ENCODE results near the gene GRHL3.

The GRHL3 gene

DNA sequence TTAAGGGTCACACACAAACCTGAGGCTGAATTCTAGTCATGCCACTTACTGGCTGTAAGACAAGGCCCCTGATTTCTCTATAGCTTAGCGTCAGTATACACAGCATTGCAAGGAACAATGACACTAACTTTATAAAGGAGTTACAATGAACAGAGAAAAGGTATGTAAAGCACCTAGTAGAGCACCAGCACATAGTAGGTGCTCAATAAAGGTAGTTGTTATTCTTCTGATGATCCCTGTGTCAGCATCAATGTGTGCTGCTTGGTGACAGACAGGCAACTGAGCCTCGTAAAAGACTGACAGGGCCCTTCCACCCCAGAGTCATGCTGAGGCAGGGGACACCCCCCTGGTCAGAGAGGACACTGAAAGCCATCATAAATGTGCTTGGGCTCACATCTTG, 43.2 kb downstream of the GRHL3 start:
- DNase-seq (ENCODE audit: insufficient read length, low spot score) (no peak), FAIRE-seq (no peak)
- TF ChIP-seq POLR2AphosphoS5 (IDR thresholded peaks at IDR 0.05; ENCODE audit: low read depth, low read length) (no peak), POLR2A (IDR thresholded peaks at IDR 0.05; ENCODE audit: low read depth, low read length) (no peak)

DNA sequence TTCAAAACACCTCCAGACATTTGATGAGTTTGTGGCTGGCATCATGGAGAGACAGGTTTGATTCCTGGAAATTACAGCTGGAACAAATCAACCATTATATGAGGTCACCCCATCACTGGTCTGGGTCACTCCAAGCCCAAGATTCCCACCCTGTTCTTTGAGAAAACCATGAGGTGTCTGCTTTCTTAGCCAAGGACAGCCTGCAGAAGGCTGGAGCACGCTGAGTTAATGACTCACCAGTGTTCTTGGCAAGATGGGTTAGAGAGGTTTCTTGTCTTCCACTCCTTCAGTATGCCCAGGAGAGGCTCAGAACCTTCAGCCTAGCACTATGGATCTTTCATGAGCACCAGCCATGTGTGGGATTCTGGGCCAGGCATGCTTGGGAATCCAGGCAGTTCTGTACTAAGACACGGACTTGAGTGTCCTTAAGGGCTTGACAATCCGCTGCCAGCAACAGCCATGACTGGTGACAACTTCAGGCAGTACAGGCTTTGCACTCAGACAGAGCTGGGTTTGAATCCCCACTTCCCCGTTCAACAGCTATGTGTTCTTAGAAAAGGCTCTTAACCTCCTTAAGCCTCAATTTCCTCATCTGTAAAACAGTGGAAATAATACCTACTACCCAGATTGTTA, 43.9 kb downstream of the GRHL3 start:
- no peak for TF ChIP-seq POLR2AphosphoS5 (IDR thresholded peaks at IDR 0.05; ENCODE audit: low read depth, low read length)
- TF ChIP-seq POU2F2 (IDR thresholded peaks at IDR 0.05; ENCODE audit: low read depth, low read length) = no peak
- no peak for TF ChIP-seq POLR2A (IDR thresholded peaks at IDR 0.05; ENCODE audit: low read depth, low read length)
- TF ChIP-seq PAX5 (IDR thresholded peaks at IDR 0.05; ENCODE audit: insufficient read depth, low read length, severe bottlenecking) = no peak
- TF ChIP-seq SPI1 (IDR thresholded peaks at IDR 0.05; ENCODE audit: low read depth, low read length) = no peak
- no peak for TF ChIP-seq TAF1 (IDR thresholded peaks at IDR 0.05; ENCODE audit: low read depth, low read length)
- no peak for FAIRE-seq
- DNase-seq (ENCODE audit: insufficient read length, low spot score) = no peak

DNA sequence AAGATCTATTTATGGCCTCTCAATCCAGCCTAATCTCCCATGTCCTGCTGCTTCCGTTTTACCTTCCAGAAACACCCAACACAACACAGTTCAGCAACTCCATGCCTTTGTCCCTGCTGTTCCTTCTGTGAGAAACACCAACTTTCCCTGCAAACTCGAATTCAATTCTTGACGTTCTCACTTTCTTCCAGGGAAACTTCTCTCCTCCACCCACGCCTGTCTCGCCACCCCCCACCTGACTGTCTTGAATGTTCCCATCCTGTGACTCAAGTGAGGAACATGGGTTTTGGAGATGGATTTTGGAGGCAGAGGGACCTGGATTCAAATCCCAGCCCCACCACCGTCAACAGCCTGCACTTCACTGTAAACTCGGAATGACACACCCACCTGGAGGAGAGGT, 44.8 kb downstream of the GRHL3 start:
- peak; percentile 5 for FAIRE-seq
- TF ChIP-seq POU2F2 (IDR thresholded peaks at IDR 0.05; ENCODE audit: low read depth, low read length) = no peak
- no peak for TF ChIP-seq POLR2A (IDR thresholded peaks at IDR 0.05; ENCODE audit: low read depth, low read length)
- TF ChIP-seq SPI1 (IDR thresholded peaks at IDR 0.05; ENCODE audit: low read depth, low read length) = no peak
- no peak for TF ChIP-seq POLR2AphosphoS5 (IDR thresholded peaks at IDR 0.05; ENCODE audit: low read depth, low read length)
- no peak for TF ChIP-seq PAX5 (IDR thresholded peaks at IDR 0.05; ENCODE audit: insufficient read depth, low read length, severe bottlenecking)
- no peak for TF ChIP-seq TAF1 (IDR thresholded peaks at IDR 0.05; ENCODE audit: low read depth, low read length)

DNA sequence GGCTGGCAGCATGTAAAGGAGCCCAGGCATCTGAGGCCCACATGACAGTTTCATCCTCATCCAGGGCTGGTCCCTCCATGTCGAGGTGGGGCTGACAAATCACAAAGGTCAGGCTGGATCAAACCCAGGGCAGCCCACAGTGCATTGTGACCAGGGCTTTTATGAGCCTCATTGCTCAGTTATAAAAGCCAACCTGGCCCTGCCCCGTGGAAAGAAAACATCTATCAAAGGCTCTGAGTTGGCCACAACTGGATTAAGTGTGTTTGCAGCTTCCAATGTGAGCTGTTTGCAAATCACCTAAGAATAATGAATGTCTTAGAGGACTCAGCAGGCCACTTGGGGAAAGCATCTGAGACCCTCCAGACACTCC, 45.4 kb downstream of the GRHL3 start:
- DNase-seq (ENCODE audit: insufficient read length, low spot score) = no peak
- TF ChIP-seq PAX5 (IDR thresholded peaks at IDR 0.05; ENCODE audit: insufficient read depth, low read length, severe bottlenecking) (no peak), POU2F2 (IDR thresholded peaks at IDR 0.05; ENCODE audit: low read depth, low read length) (no peak), TAF1 (IDR thresholded peaks at IDR 0.05; ENCODE audit: low read depth, low read length) (no peak), POLR2AphosphoS5 (IDR thresholded peaks at IDR 0.05; ENCODE audit: low read depth, low read length) (no peak), SPI1 (IDR thresholded peaks at IDR 0.05; ENCODE audit: low read depth, low read length) (no peak), POLR2A (IDR thresholded peaks at IDR 0.05; ENCODE audit: low read depth, low read length) (no peak)
- FAIRE-seq = no peak

More for the DNA sequence above, 44.8 kb downstream of the GRHL3 start:
- no peak for DNase-seq (ENCODE audit: insufficient read length, low spot score)

DNA sequence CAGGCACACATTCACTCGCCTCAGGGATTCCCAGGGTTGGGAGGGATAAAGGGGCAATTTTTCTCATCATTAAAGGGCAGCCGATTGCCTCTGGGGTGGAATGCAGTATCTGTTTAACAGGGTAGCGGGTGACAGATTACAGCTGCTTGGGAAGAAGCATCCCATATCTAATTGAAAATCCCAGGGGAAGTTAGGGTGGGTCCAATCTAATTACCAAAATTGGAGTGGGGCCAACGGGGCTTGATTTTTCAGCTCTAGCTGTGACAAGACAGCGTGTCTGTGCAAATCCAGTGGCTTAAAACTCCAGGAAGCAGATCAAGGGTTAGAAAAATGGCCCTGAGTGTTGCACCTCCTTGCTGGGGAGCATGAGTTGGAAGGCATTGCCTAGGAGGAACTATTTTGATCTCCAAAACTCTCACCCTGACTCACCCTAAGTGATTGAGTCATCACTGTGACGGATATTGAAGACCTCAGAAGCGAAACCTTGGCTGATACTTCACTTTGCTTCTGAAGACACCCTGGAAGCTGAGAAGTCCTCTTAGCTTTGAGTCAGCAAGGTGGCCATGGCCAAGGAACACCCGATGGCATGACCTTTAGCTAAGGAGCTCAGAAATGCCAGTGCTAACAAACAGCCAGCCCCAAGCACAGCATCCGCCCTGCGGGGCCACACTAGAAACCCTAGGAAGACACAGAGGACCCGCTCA, 46.0 kb downstream of the GRHL3 start:
- peak; percentile 52 for DNase-seq (ENCODE audit: insufficient read length, low spot score)
- TF ChIP-seq POU2F2 (IDR thresholded peaks at IDR 0.05; ENCODE audit: low read depth, low read length) = 0 out of 2 replicates have a peak, but pooled peaks have one; percentile 27
- no peak for TF ChIP-seq SPI1 (IDR thresholded peaks at IDR 0.05; ENCODE audit: low read depth, low read length)
- peak; percentile 64 for TF ChIP-seq POLR2A (IDR thresholded peaks at IDR 0.05; ENCODE audit: low read depth, low read length)
- 0 out of 2 replicates have a peak, but pooled peaks have one; percentile 58 for TF ChIP-seq POLR2AphosphoS5 (IDR thresholded peaks at IDR 0.05; ENCODE audit: low read depth, low read length)
- no peak for TF ChIP-seq TAF1 (IDR thresholded peaks at IDR 0.05; ENCODE audit: low read depth, low read length)
- FAIRE-seq = peak; percentile 90

DNA sequence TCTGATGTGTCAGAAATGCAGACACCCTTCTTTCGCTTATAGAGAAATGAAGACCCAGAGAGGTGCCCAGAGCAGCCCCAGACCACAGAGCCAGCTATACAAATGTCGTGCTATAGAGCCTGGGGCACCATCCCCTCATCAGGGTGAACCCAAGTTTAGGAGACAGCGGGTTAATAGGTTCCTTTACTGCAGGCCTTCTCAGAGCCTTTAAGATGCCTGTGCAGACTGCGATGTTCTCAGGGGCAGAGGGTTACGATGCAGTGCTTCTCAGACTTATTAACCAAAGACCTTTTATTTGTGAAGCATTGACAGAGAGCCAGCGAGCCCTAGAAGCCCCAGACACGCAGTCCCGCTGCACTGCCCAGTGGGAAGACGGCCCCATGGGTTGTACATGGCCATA, 47.5 kb downstream of the GRHL3 start:
- FAIRE-seq = no peak
- TF ChIP-seq TAF1 (IDR thresholded peaks at IDR 0.05; ENCODE audit: low read depth, low read length) = no peak
- no peak for TF ChIP-seq SPI1 (IDR thresholded peaks at IDR 0.05; ENCODE audit: low read depth, low read length)
- no peak for TF ChIP-seq POU2F2 (IDR thresholded peaks at IDR 0.05; ENCODE audit: low read depth, low read length)
- no peak for TF ChIP-seq POLR2AphosphoS5 (IDR thresholded peaks at IDR 0.05; ENCODE audit: low read depth, low read length)
- no peak for TF ChIP-seq PAX5 (IDR thresholded peaks at IDR 0.05; ENCODE audit: insufficient read depth, low read length, severe bottlenecking)
- no peak for TF ChIP-seq POLR2A (IDR thresholded peaks at IDR 0.05; ENCODE audit: low read depth, low read length)
- no peak for DNase-seq (ENCODE audit: insufficient read length, low spot score)

DNA sequence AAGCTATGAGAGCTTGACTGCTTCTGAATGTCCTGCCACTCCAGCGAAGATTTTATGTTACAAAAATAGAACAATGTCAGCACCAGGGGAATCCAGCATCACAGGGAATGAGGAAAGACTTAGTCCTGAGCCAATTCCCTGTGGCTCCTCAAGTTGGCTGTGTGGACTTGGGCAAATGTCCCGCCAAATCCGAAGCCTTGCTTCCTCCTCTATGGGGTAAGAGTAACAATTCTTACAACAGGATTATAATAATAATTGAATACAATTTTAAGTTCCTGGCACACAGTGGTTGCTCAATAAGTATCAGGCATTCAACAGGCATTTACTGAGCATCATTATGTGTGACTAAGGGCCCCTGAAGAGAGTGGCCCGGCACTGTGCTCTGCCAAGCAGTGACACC, 50.0 kb downstream of the GRHL3 start:
- FAIRE-seq (no peak), DNase-seq (ENCODE audit: insufficient read length, low spot score) (no peak)
- no peak for TF ChIP-seq SPI1 (IDR thresholded peaks at IDR 0.05; ENCODE audit: low read depth, low read length)
- TF ChIP-seq PAX5 (IDR thresholded peaks at IDR 0.05; ENCODE audit: insufficient read depth, low read length, severe bottlenecking) = no peak
- no peak for TF ChIP-seq POLR2A (IDR thresholded peaks at IDR 0.05; ENCODE audit: low read depth, low read length)
- TF ChIP-seq POLR2AphosphoS5 (IDR thresholded peaks at IDR 0.05; ENCODE audit: low read depth, low read length) = no peak
- no peak for TF ChIP-seq TAF1 (IDR thresholded peaks at IDR 0.05; ENCODE audit: low read depth, low read length)
- TF ChIP-seq POU2F2 (IDR thresholded peaks at IDR 0.05; ENCODE audit: low read depth, low read length) = no peak

DNA sequence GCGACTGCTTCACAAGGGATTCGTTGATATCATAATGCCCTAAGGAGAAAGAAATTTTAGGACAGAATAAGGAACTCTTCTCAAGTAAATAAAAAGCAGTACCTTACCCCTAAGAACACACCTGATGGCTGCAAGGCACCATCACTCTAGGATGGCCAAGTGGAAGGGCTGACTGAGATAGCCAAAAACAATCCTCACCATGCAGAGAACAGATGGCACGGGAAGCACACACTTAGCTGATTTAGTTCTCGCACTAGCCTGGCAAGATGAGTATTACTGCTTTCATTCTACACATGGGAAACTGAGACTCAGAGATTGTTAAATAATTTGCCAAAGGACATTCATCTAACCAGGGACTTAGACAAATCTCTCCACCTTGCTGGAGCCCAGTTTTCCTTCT, 50.6 kb downstream of the GRHL3 start:
- DNase-seq (ENCODE audit: insufficient read length, low spot score) = no peak
- no peak for TF ChIP-seq TAF1 (IDR thresholded peaks at IDR 0.05; ENCODE audit: low read depth, low read length)
- FAIRE-seq = no peak

DNA sequence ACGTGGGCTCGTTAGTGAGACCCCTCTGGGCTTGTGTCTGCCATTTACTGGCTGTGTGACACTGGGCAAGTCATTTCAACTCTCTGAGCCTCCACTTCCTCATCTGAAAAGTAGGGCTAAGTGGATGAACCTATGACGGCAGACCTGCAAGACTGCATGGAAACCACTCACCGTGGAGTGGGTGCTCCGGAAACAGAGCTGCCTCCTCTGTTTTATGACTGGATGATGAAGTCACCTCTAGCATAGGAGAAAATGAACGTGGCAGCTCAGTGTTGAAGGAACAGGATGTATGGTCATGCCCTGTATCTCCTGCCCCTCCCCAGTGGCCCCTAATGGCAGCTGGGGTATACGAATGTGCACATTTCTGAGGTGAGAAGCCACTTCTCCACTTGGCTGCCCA, 53.9 kb downstream of the GRHL3 start:
- DNase-seq (ENCODE audit: insufficient read length, low spot score) = peak; percentile 60
- FAIRE-seq = peak; percentile 96
- TF ChIP-seq TAF1 (IDR thresholded peaks at IDR 0.05; ENCODE audit: low read depth, low read length) (no peak), PAX5 (IDR thresholded peaks at IDR 0.05; ENCODE audit: insufficient read depth, low read length, severe bottlenecking) (peak; percentile 57), POU2F2 (IDR thresholded peaks at IDR 0.05; ENCODE audit: low read depth, low read length) (no peak), POLR2AphosphoS5 (IDR thresholded peaks at IDR 0.05; ENCODE audit: low read depth, low read length) (no peak), POLR2A (IDR thresholded peaks at IDR 0.05; ENCODE audit: low read depth, low read length) (no peak), SPI1 (IDR thresholded peaks at IDR 0.05; ENCODE audit: low read depth, low read length) (peak; percentile 91)

DNA sequence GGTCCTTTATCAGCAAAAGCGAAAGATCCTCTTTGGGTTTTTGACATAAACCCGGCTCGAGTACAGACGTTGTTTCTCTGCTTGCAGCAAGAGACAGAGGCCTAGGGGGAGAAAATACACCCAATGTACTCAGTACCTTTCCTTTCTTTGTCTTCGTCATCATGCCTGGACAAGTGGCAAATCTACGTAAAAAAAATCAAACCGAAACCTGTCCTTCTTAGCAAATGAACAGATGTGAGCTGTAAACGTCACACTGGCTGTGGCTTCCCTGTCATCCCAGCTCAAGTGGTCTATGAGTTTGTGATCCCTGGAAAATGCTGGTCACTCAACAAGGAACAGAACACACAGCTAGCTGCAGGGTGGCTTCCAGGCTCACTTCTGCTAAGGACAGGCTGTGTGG, 54.6 kb downstream of the GRHL3 start:
- FAIRE-seq = peak; percentile 40
- no peak for TF ChIP-seq POLR2A (IDR thresholded peaks at IDR 0.05; ENCODE audit: low read depth, low read length)
- no peak for TF ChIP-seq TAF1 (IDR thresholded peaks at IDR 0.05; ENCODE audit: low read depth, low read length)
- TF ChIP-seq POU2F2 (IDR thresholded peaks at IDR 0.05; ENCODE audit: low read depth, low read length) = no peak
- TF ChIP-seq SPI1 (IDR thresholded peaks at IDR 0.05; ENCODE audit: low read depth, low read length) = no peak
- TF ChIP-seq POLR2AphosphoS5 (IDR thresholded peaks at IDR 0.05; ENCODE audit: low read depth, low read length) = no peak
- no peak for TF ChIP-seq PAX5 (IDR thresholded peaks at IDR 0.05; ENCODE audit: insufficient read depth, low read length, severe bottlenecking)
- no peak for DNase-seq (ENCODE audit: insufficient read length, low spot score)

Data from GM12891 (cell line).